ENCODE data around the gene DENND6B. TPM values are rescaled to one million over a fixed set of nuclear protein-coding genes. Genes with fewer than 3 reads are reported as not detected.

DENND6B gene
- total and polyA plus RNA-seq, 2 of the 13 experiments (the other 11 are each of a cell fraction or from before 2014, with no cell fraction given), result 0.95 to 3.8 TPM

DNA sequence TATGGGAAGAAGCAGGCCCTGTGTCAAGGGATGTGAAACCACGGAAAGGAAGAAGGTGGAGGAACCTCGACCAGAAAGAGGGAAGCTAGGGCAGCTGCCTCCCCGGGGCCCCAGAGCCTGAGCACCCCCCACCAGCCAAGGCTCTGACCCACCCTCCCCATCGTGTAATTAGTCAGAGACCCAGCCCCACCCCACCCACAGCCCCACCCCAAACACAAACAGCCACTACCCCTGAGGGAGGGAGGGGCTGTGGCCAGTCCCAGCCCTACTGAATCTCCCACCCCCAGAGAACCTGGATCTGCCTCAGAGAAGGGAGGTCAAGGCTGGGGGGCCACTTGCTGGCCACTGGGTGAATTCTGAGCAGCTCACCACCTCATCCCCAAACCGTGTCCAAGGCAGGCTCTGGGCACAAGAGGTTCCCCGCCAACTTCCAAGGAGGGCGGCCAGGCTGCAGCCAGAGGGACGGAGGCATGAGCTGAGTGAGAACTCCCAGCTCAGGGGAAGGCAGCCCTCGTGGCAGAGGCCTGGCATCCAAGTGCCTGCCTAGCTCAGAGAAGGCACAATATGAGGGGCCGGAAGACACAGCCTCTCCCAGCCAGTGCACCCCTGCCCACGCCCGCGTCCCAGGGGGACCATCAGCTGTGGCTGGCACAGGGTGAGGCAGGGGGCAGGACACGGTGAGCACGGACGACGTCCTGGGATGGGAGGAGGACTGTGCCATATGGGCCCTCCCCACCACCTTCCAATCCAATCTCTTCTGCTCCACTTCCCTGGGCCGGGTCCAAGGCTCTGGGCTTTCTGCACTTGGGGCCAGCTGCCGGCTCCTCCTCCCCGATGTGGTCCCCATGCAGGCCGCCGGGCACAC, 22.1 kb downstream of the DENND6B start:
- ChIA-PET CTCF (ENCODE audit: low intra/inter-chr PET ratio, low total read pairs) (no interaction called here), POLR2A (interaction anchor here (0.8 to 6.7 kb wide), 10 partner anchors 7 to 54 kb away, joined by 3 to 126 read pairs (median 4); partner anchors contain the start of genes HDAC10 and MAPK12)
- Histone ChIP-seq H3K9me3 (ENCODE audit: low read length) (no peaks in the 10 kb centered on the region), H4K20me1 (ENCODE audit: insufficient read depth, low read length) (peaks cover 4% of the 10 kb centered on the region; the same call in 1 of the 2 replicates), H3K27me3 (ENCODE audit: control insufficient read depth in 1 of 2, insufficient read depth in 2 of 2, low read length in 2 of 2) (no peaks in the 10 kb centered on the region), H3K4me3 (replicated peaks in 1 of 3; ENCODE audit: insufficient read depth in 1 of 3, low read depth in 2 of 3, low read length in 3 of 3) (peak overlapping the region in 2 of 3 experiments; percentile 95), H3K36me3 (replicated peaks in 1 of 2; ENCODE audit: control insufficient read depth in 1 of 2, insufficient read depth in 2 of 2, low read length in 2 of 2) (peaks cover 0 to 2% of the 10 kb centered on the region in 2 experiments; a peak in 1 of 5 replicates), H3K4me2 (ENCODE audit: low read depth, low read length) (peak overlapping the region; percentile 90), H3K9ac (ENCODE audit: insufficient read depth, low read depth, low read length) (peak overlapping the region; percentile 90; the same call in 1 of the 2 replicates), H3K27ac (ENCODE audit: extremely low read length, insufficient read depth, low read length) (peak overlapping the region; percentile 67), H3K4me1 (ENCODE audit: insufficient read depth, low read length) (peaks cover 75% of the 10 kb centered on the region), H3K79me2 (ENCODE audit: insufficient read depth, low read length) (peaks cover 62% of the 10 kb centered on the region), H2AFZ (ENCODE audit: low read length) (no peak overlapping the region)
- in situ Hi-C loops (cut with HindIII; ENCODE audit: extremely low pct_ligation_motif_present, low pct_unique_long_range_greater_than_20kb), result no loop called here
- no TSS peak for BruUV-seq (replicated peaks)
- FAIRE-seq (no peak), ATAC-seq (no peak), DNase-seq (ENCODE audit: low spot score) (no peak)
- intact Hi-C loops (cut with micrococcal nuclease; ENCODE audit: unreplicated experiment), result no loop called here
- WGBS (ENCODE audit: low lambda C conversion rate), result 82% methylated on average over 12 of the region's 22 CpGs
- no peak for TF ChIP-seq CHD4 (IDR thresholded peaks at IDR 0.05; ENCODE audit: borderline replicate concordance, low read length)
- no peak for TF ChIP-seq ZNF12 (CRISPR knock-in tag; IDR thresholded peaks at IDR 0.05)
- no peak for TF ChIP-seq ZBTB7B (CRISPR knock-in tag; IDR thresholded peaks at IDR 0.05)
- TF ChIP-seq SYNCRIP (IDR thresholded peaks at IDR 0.05; ENCODE audit: insufficient read depth, low read depth, low read length), result no peak
- TF ChIP-seq, protein P1, sequence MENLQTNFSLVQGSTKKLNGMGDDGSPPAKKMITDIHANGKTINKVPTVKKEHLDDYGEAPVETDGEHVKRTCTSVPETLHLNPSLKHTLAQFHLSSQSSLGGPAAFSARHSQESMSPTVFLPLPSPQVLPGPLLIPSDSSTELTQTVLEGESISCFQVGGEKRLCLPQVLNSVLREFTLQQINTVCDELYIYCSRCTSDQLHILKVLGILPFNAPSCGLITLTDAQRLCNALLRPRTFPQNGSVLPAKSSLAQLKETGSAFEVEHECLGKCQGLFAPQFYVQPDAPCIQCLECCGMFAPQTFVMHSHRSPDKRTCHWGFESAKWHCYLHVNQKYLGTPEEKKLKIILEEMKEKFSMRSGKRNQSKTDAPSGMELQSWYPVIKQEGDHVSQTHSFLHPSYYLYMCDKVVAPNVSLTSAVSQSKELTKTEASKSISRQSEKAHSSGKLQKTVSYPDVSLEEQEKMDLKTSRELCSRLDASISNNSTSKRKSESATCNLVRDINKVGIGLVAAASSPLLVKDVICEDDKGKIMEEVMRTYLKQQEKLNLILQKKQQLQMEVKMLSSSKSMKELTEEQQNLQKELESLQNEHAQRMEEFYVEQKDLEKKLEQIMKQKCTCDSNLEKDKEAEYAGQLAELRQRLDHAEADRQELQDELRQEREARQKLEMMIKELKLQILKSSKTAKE (CRISPR knock-in tag; IDR thresholded peaks at IDR 0.05; ENCODE audit: borderline replicate concordance), result 0 out of 2 replicates have a peak, but pooled peaks have one; percentile 4
- no peak for TF ChIP-seq MEIS1 (CRISPR knock-in tag; IDR thresholded peaks at IDR 0.05; ENCODE audit: borderline replicate concordance)
- no peak for TF ChIP-seq CBX1 (IDR thresholded peaks at IDR 0.05; ENCODE audit: low read depth)
- no peak for TF ChIP-seq ZNF326 (CRISPR knock-in tag; IDR thresholded peaks at IDR 0.05; ENCODE audit: borderline replicate concordance)
- no peak for TF ChIP-seq ZSCAN30 (CRISPR knock-in tag; IDR thresholded peaks at IDR 0.05)
- no peak for TF ChIP-seq MYPOP (CRISPR knock-in tag; IDR thresholded peaks at IDR 0.05)
- no peak for TF ChIP-seq HNRNPK (IDR thresholded peaks at IDR 0.05; ENCODE audit: low read depth, low read length, poor library complexity, severe bottlenecking)
- no peak for TF ChIP-seq ZNF382 (CRISPR knock-in tag; IDR thresholded peaks at IDR 0.05; ENCODE audit: borderline replicate concordance)
- TF ChIP-seq ZFP36L2 (CRISPR knock-in tag; IDR thresholded peaks at IDR 0.05), result no peak
- TF ChIP-seq JUN (CRISPR knock-in tag; IDR thresholded peaks at IDR 0.05), result no peak
- peak; percentile 62 for TF ChIP-seq AGO2 (optimal IDR thresholded peaks at IDR 0.05; ENCODE audit: low read depth, low read length)
- TF ChIP-seq ZFX (CRISPR knock-in tag; IDR thresholded peaks at IDR 0.05; ENCODE audit: low read depth), result 0 out of 2 replicates have a peak, but pooled peaks have one; percentile 13
- TF ChIP-seq ZNF776 (CRISPR knock-in tag; IDR thresholded peaks at IDR 0.05), result peak; percentile 74; the same call in 1 of the 2 replicates
- TF ChIP-seq RBFOX2 (IDR thresholded peaks at IDR 0.05; ENCODE audit: low read depth, low read length), result peak; percentile 42; the same call in 1 of the 2 replicates
- TF ChIP-seq KDM5B (CRISPR knock-in tag; IDR thresholded peaks at IDR 0.05; ENCODE audit: borderline replicate concordance), result 0 out of 2 replicates have a peak, but pooled peaks have one; percentile 45
- no peak for TF ChIP-seq ZC3H13 (CRISPR knock-in tag; IDR thresholded peaks at IDR 0.05)
- TF ChIP-seq ZNF383 (CRISPR knock-in tag; IDR thresholded peaks at IDR 0.05; ENCODE audit: borderline replicate concordance), result no peak
- TF ChIP-seq ZNF780A (CRISPR knock-in tag; IDR thresholded peaks at IDR 0.05), result no peak

Measured in HepG2 (cell line).